ENCODE data around the gene MFSD1.

DNA sequence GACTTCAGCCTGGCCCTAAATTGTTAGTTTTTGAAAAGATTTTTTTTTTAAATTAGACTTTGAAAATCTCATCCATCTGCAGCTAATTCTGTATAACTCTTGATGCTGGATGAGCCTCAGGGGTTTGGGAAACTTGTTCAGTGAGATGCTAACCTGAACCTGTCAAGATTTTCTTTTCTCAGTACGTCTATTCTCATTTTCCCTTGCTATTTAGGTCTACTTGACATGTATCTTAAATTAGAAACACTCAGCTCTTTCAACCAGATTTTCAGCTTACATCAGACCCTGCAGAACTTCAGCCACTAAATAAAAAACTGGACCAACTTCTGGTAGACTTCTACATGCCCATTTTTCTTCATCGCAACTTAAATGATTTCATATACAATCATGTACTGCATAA lies 61.4 kb downstream of the MFSD1 start:
- TF ChIP-seq, protein P1, sequence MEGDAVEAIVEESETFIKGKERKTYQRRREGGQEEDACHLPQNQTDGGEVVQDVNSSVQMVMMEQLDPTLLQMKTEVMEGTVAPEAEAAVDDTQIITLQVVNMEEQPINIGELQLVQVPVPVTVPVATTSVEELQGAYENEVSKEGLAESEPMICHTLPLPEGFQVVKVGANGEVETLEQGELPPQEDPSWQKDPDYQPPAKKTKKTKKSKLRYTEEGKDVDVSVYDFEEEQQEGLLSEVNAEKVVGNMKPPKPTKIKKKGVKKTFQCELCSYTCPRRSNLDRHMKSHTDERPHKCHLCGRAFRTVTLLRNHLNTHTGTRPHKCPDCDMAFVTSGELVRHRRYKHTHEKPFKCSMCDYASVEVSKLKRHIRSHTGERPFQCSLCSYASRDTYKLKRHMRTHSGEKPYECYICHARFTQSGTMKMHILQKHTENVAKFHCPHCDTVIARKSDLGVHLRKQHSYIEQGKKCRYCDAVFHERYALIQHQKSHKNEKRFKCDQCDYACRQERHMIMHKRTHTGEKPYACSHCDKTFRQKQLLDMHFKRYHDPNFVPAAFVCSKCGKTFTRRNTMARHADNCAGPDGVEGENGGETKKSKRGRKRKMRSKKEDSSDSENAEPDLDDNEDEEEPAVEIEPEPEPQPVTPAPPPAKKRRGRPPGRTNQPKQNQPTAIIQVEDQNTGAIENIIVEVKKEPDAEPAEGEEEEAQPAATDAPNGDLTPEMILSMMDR (IDR thresholded peaks at IDR 0.05): no peak
- no peak for TF ChIP-seq EZH2 (IDR thresholded peaks at IDR 0.05; ENCODE audit: borderline replicate concordance, insufficient read depth, low read depth, low read length, poor library complexity, severe bottlenecking)
